GM19035 (cell line): ENCODE measurements around the gene CCDC154.
"Not testable (repeated sequence)": the region's sequence is repeated elsewhere in the genome, so short reads cannot be mapped to it uniquely, and the experiment has no call there.

Experiments used
- ATAC-seq: cut with Tn5 transposase; IDR thresholded peaks from one replicate; pipeline ENCODE4 v1.9.1; 2021; ENCODE audit not compliant: unreplicated experiment

CCDC154 gene

GRCh38 chr16:1455190-1456171 lies 11.1 kb upstream of the CCDC154 start:
- no peak for ATAC-seq

GRCh38 chr16:1454561-1454960 lies 10.2 kb upstream of the CCDC154 start:
- no peak for ATAC-seq

GRCh38 chr16:1453316-1453715 lies 9.0 kb upstream of the CCDC154 start:
- no peak for ATAC-seq

- ATAC-seq, result no peak
Measured at GRCh38 chr16:1452530-1452929, 8.2 kb upstream of the CCDC154 start.

- no peak for ATAC-seq
Measured at GRCh38 chr16:1451702-1452392, 7.5 kb upstream of the CCDC154 start.

GRCh38 chr16:1450841-1451240 lies 6.5 kb upstream of the CCDC154 start:
- no peak for ATAC-seq

- ATAC-seq, result no peak
Measured at GRCh38 chr16:1450218-1450617, 5.9 kb upstream of the CCDC154 start.

GRCh38 chr16:1449201-1449788 lies 4.9 kb upstream of the CCDC154 start:
- no peak for ATAC-seq

GRCh38 chr16:1448536-1449116 lies 4.3 kb upstream of the CCDC154 start:
- ATAC-seq, result no peak

- ATAC-seq, result no peak
Measured at GRCh38 chr16:1447965-1448364, 3.6 kb upstream of the CCDC154 start.

- no peak for ATAC-seq
Measured at GRCh38 chr16:1446296-1447080, 2.1 kb upstream of the CCDC154 start.

GRCh38 chr16:1445518-1446203 lies 1.3 kb upstream of the CCDC154 start:
- ATAC-seq, result no peak

GRCh38 chr16:1444730-1445517 lies 568 bp upstream of the CCDC154 start:
- ATAC-seq, result no peak

- ATAC-seq, result no peak
Measured at GRCh38 chr16:1443403-1443973, 868 bp downstream of the CCDC154 start.

GRCh38 chr16:1442697-1443096 lies 1.7 kb downstream of the CCDC154 start:
- ATAC-seq, result no peak

- no peak for ATAC-seq
Measured at GRCh38 chr16:1441391-1441829, 2.9 kb downstream of the CCDC154 start.

- not testable (repeated sequence) for ATAC-seq
Measured at GRCh38 chr16:1439699-1440074, 4.7 kb downstream of the CCDC154 start.

GRCh38 chr16:1439058-1439698 lies 5.2 kb downstream of the CCDC154 start:
- no peak for ATAC-seq
